GM15510 (cell line): ENCODE measurements around the gene SORL1.

Experiments used
- POLR2A ChIP-seq: IDR thresholded peaks from 3 replicates; pipeline ENCODE4 v1.6.1; 2011; ENCODE audit warnings: borderline replicate concordance; ENCODE audit not compliant: insufficient read length; ENCODE audit errors: extremely low read depth

Gene SORL1

DNA sequence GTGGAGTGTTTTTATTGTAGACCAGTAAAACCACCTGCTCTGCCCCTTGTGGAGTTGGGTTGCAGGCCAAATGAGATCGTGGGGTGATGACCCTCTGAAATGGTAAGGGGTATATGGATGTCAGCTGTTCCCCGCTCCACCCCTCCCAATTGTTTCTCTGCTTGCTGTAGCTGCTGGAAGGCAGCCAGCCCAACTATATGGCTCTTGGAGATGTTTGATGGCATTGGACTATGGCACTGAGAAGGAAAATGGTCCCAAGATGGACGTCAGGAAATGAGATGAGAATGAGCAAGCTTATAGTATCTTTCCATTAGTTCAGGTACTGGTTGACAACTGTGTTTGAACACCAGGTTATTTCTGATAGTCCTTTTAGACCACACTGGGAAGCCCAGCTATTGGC is 95.5 kb downstream of the SORL1 start:
- TF ChIP-seq POLR2A, result no peak

DNA sequence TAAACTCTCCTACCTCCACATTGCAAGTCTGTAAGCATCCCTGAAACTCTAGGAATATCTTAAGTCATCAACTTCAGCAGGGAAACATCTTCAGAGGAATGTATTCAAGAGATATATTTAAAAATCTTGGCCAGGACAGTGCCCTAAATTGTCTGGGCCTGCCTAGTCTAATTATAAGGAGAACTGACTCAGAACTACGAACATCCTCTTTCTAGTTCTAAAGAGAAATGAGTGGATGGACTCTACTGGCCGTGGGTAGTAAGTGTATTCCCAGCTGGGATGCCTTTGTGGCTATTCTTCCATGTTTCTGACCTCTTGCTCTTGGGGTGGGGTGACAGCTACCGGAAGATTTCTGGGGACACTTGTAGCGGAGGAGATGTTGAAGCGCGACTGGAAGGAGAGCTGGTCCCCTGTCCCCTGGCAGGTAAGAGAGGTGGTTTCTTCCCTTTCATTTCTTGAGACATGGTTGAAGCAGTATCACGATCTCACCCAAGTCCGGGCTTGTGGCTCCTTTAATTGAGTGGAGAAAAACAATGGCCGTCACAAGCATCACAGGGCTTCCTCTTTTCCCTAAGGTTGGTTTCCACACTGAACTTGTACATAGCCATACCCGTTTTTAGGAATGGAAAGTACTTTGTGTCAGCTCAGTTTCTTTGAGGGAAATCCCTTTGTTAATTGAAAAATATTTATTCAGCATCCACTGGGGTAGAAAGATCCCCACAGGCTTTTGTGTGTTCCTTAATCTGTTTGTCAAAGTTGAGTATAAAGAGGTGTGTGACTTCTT is 98.3 kb downstream of the SORL1 start:
- no peak for TF ChIP-seq POLR2A

DNA sequence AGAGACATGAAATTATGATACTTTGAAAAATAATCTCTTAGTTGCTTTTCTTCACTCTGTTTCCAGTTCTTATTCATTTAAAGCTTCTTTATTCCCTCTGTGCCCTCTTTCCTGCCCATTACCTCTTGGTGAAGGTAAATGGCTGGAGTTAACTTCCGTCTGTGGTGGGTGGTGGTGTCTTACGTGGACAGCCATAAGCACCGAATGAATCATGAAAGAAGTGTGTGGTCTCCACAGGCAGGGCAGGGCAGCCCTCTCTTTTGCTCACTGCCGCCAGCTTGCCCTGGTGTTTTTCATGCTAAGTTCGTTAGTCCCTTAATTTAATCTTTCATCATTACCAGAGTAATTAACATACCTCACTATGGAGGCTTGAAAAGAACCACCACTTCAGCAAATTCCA is 99.3 kb downstream of the SORL1 start:
- TF ChIP-seq POLR2A, result no peak

DNA sequence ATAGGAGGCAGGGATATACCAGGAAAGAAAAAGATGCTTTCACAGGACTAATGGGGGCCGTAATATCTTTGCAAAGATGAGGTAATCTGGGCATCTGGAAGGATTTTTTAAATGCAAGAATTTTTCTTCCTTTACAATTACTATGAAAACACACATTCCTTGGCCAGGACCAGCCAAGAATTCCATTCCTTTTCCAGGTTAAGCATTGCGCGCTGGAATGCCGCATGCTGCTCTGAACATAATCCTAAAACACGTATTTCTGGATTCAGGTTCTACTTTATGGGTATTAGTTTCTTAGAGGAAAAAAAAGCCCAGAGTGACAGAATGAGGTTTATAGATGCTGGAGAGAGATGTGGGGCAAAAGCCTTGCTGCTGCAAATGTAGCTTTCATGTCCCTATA is 100.0 kb downstream of the SORL1 start:
- no peak for TF ChIP-seq POLR2A

DNA sequence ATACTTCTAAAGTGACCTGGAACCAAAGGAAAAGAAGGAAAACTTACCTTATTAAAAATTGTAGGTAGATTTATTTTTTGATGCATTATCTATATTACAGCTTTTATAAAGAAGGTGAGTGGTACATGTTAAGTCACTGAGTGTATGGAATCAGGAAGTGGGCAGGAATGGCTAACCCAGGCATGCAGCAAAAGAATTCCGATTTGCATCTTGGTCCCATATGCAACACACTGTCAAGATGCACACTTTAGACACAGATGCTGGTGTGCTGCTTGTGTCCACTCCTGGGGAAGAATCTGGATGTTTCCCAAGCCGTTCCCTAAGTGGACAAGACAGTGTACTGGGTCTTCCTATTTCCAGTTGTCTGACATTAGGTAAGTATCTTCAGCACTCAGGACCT is 100.5 kb downstream of the SORL1 start:
- TF ChIP-seq POLR2A, result no peak

DNA sequence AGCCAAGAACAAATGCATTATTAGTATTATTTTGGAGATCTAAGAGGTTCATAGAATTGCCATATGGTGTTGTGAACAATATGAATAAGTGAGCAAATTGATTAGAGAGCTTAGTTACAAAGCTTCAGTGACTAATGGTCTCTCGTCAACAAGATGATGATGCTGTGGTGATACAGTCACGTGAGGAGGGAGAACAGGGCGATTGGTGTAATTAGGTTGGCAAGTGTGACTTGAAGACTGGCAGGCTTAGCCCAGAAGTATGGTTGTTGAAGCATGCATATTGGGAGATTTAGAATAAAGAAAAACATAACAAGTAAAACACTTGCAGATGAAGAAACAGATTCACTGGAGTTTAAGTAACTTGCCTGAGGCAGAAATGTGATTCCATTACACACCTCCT is 101.3 kb downstream of the SORL1 start:
- no peak for TF ChIP-seq POLR2A

DNA sequence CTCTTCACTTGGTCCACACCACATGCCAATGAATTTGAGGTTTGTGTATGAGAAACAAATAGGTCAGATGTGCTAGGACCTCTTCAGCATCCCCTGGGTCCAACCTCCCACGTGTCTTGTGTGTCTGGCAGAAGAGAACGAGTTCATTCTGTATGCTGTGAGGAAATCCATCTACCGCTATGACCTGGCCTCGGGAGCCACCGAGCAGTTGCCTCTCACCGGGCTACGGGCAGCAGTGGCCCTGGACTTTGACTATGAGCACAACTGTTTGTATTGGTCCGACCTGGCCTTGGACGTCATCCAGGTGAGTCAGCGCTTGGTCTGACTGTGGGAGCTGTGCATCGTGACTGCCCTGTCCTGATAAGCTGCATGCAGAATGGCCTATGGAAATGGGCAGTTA is 101.7 kb downstream of the SORL1 start:
- no peak for TF ChIP-seq POLR2A

DNA sequence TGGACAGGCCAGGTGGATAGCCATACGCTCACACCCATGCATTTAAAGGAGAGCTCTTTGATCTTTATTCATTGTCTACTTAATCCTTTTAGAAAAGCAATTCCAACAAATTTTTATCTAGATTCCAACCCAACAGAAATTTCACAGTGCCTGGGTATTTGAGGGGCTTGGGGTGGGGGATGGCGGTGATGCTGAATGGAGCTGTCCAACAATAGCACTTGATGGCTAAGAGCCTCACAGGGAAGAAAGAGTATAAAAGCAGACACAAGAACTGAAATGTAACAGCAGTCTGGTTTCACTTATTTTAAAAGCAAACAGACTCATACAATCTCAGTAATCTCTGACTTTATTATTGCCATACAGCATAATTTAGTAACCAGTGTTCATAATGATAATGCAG is 102.4 kb downstream of the SORL1 start:
- TF ChIP-seq POLR2A, result no peak

DNA sequence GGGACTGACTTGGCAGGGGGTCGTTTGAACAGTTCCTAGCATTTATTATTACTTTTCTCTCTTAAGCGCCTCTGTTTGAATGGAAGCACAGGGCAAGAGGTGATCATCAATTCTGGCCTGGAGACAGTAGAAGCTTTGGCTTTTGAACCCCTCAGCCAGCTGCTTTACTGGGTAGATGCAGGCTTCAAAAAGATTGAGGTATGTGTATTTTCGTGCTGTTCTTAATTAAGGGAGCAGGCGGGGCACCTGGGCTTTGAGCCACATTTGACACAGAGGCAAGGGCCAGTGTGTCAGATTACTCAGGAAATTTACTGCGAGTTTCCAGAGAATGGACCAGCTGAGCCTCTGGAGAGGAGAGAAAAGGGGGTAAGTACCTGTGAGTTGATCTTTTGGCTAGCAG is 103.0 kb downstream of the SORL1 start:
- no peak for TF ChIP-seq POLR2A

DNA sequence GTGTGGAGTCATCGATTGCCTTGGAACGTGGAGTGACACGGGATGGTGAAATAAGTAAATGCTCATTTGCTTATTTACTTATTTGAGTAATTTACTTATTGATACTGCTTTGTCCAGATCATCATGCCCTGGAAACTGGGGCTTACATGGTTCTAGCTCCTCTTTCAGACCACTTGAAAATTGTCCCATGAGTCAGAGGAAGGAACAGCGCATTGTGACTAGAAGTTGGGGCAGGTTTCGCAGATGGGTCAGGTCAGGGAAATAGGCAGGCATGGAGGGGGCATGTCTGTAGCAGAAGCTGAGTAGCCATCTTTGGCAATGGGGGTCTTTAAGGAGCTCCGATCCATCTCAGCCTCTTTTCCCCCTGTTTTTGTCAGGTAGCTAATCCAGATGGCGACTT is 104.8 kb downstream of the SORL1 start:
- no peak for TF ChIP-seq POLR2A

DNA sequence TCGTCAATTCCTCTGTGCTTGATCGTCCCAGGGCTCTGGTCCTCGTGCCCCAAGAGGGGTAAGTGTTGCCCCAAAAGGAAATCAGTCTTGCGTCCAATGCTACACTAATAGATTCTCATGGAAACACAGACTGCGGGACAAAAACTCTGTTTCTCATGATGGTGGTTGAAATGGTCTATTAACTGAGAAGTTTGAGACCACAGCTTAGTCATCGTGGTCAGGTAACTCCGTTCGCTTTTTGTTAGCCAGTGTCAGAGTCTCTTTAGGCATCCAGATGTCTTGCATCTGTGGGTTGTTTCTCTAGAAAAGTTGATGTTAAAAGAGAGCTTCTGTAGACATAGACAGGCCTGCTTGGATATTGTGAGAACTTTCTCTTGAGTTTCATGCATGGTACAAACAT is 105.2 kb downstream of the SORL1 start:
- no peak for TF ChIP-seq POLR2A

DNA sequence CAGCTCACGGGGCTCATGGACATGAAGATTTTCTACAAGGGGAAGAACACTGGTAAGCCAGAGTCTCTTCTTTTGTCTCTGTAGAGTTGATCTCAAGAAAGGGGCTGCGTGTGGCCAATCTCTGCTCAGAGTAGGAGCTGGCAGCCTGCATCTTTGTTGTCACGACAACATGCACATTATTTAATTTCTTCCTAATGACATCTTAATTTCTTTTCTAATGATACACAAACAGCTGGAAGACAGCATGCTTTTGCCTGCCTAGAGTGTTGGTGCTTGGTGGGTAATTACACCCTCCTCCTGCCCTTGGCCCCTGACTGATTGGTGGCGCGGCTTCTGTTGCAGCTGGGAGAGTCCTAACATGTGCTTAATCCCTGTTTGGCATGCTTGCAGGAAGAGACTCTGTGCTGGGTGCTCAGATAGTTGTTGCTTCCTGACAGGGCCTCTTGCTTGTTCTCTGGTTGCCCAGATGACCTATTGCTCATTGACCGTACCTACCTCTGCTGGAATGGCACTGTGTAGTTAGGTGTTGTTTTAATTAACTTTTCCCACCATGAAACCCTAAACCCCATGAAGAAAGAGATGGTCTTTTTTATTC is 107.6 kb downstream of the SORL1 start:
- TF ChIP-seq POLR2A, result no peak

DNA sequence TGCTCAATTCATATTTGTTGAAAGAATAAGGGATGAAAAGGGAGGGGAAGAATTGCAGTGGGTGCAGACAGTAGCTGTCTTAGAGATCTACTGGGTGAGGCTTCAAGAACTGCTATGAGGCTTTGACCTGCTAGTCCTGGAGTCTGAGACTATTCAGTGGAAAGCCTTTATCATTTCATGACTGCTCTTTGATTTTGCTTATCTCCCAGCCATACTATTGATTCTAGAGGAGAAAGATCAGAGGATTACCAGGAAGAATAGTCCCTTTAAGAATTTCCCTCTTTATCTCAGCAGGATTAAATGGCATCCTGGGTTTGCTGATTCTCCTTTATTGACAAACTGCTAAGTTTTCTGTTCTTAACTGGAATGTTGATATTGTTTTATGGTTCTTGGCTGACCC is 108.1 kb downstream of the SORL1 start:
- TF ChIP-seq POLR2A, result no peak

DNA sequence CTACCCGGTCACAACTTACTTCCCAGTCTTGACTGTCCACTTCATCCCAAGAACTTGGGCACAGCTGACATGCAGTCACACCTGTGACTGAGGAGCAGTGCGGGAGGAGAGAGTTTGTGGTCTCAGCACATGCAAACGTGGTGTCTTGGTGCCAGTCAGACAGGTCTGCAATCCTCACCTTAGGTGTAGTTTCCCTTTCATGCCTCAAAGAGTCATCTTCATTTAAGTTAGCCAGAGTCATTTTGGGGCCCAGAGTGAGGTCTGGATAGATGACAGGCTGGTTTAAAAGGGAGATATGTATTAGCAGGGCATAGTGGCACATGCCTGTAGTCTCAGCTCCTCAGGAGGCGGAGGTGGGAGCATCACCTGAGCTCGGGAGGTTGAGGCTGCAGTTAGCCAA is 109.1 kb downstream of the SORL1 start:
- no peak for TF ChIP-seq POLR2A

DNA sequence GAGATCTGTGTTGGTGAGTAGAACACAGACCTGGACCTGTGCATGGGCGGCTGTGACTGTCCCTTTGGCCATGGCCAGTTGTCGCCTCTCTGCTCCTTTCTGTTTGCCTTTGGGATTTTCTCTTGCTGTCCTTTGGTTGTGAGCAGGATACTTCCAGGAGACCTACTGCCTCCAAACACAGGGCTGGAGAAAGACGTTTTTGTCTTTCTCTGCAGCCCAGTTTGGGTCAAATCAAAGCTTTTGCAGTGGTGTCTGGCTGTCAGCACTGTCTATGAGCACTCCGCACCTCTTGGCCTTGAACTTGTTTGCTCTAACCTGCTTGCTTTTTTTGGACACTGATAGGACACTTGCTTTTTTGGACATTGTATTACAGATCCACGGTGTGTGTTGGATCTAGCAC is 109.6 kb downstream of the SORL1 start:
- no peak for TF ChIP-seq POLR2A

DNA sequence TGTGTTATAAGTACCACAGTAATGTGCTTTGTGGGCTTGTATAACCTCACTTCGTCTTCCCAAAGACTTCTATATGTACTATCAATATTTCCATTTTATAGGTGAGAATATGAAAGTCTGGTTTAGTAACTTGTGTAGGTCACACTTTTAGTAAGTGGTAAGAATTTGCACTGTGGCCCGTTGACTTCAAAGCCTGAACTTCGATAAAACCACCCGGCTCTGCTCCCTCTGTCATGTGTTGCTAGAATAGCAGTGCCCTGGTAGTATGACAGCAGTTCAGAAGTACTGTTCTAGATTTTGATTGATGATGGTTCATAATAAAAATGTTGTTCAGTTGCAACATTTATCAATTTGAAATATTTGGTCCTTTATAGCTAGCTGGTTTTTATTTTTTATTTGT is 110.9 kb downstream of the SORL1 start:
- no peak for TF ChIP-seq POLR2A

DNA sequence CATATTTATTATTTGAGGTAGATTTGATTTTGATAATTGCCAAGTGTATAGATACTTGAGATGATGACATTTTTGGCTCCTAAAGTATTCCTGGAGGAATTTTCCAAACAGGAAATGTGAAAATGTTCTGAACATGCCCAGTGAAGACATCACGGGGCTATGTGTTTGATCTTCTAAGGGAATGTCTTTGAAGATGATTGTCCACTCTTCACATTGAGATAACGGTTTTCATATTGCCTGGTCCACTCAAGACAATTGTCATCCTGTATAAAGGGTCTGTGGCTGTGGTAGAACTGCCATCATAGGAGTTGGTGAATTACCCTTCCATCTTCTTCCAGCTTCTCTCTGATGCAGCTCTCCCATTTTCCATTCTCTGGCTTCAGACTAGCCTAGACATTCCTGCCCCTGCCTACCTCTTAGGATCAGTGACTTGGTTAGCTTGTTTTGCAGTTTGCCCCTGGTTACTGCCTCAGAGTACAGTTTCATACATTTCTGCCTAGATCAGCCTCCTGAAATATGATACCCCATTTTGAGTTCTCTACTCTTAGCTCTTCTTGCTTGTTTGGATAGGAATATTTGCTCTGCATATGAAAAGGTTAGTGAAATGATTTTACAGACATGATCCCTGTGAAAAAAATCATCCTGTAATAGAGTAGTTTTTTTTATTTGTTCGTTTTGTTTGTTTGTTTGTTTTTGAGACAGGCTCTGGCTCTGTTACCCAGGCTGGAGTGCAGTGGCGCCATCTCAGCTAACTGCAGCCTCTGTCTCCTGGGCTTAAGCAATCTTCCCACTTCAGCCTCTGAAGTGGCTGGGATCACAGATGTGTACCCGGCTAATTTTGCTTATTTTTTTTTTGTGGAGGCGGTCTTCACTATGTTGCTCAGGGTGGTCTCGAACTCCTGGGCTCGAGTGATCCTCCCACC is 112.0 kb downstream of the SORL1 start:
- no peak for TF ChIP-seq POLR2A
